WERI-Rb-1 (cell line): ENCODE measurements around the gene ISYNA1.

Experiments used
- DNase-seq: peaks from one replicate; pipeline ENCODE4 v3.0.0-alpha.2; 2020
- H3K27ac ChIP-seq: fragments of 250-450 bp; sonication (Bioruptor Pico); 2 replicates; pipeline ENCODE4 v1.5.1; 2020; ENCODE audit warnings: mild to moderate bottlenecking, moderate library complexity
- H3K27me3 ChIP-seq: fragments of 250-450 bp; sonication (Bioruptor Pico); 2 replicates; pipeline ENCODE4 v1.5.1; 2021; ENCODE audit warnings: mild to moderate bottlenecking, low read depth, moderate library complexity; ENCODE audit not compliant: insufficient read depth, severe bottlenecking
- H3K36me3 ChIP-seq: fragments of 250-450 bp; sonication (Bioruptor Pico); 2 replicates; pipeline ENCODE4 v1.5.1; 2020; ENCODE audit warnings: mild to moderate bottlenecking, moderate library complexity
- H3K4me3 ChIP-seq: 2 replicates; pipeline ENCODE4 v1.5.1; 2011; ENCODE audit warnings: low read depth, mild to moderate bottlenecking, control low read depth, low read length
- H3K9me3 ChIP-seq: fragments of 250-450 bp; sonication (Bioruptor Pico); 2 replicates; pipeline ENCODE4 v1.5.1; 2021; ENCODE audit warnings: mild to moderate bottlenecking, moderate library complexity; ENCODE audit not compliant: severe bottlenecking
- CTCF ChIP-seq: IDR thresholded peaks from 2 replicates; pipeline ENCODE4 v1.5.1; 2011; ENCODE audit warnings: low read depth, mild to moderate bottlenecking, control low read depth, inconsistent platforms, low read length

ISYNA1 gene

DNA sequence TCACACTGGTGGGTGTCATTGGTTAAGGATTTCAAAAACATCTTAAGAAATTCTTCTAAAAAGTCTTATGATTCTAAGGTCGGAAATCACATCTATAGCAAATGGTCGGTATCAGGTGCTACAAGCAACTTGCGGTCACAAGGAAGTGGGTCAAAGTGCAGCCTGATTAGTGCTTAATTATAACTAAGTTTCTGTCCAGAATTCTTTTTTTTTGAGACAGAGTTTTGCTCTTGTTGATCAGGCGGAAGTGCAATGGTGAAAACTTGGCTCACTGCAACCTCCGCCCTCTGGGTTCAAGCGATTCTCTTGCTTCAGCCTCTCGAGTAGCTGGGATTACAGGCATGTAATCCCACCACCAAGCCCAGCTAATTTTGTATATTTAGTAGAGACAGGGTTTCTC lies 53.2 kb downstream of the ISYNA1 start:
- Histone ChIP-seq H3K36me3 (peaks cover 11% of the 10 kb centered on the region), H3K27ac (no peak overlapping the region; the same call in 1 of the 2 replicates), H3K9me3 (peaks cover 2% of the 10 kb centered on the region), H3K27me3 (no peaks in the 10 kb centered on the region), H3K4me3 (no peak overlapping the region)
- TF ChIP-seq CTCF = no peak
- DNase-seq = no peak
